B cell (primary cell): ENCODE measurements around the gene CREB3. TPM values are rescaled to one million over a fixed set of nuclear protein-coding genes. Genes with fewer than 3 reads are reported as not detected.

Experiments
- ATAC-seq: fragments of 200-7000 bp; cut with Tn5 transposase; one replicate; pipeline ENCODE4 v1.10.0; 2021; ENCODE audit warnings: low read depth, mild to moderate bottlenecking, moderate number of reproducible peaks, moderate library complexity
- CTCF ChIA-PET: fragments of 350-600 bp; sonication (Branson Sonifier 250); formaldehyde crosslinking; loops from one replicate; lab custom pipeline; 2021; ENCODE audit warnings: antibody characterized with exemption, inconsistent platforms; lab: Charles Lee
- POLR2A ChIA-PET: fragments of 350-600 bp; sonication (Branson Sonifier 250); formaldehyde crosslinking; loops from one replicate; lab custom pipeline; 2021; ENCODE audit warnings: antibody characterized with exemption; lab: Charles Lee
- DNase-seq: peaks from one replicate; pipeline ENCODE4 v3.0.0; 2013
- H2AFZ ChIP-seq: 2 replicates; pipeline ENCODE4 v1.6.1; 2012; ENCODE audit warnings: mild to moderate bottlenecking, low read depth, low read length; ENCODE audit not compliant: insufficient read depth, poor library complexity, severe bottlenecking
- H3K27ac ChIP-seq, 2 donors: 1 replicate in 1 of 2; 2 replicates in 1 of 2; pipeline ENCODE4 v1.5.1; 2012 to 2013; ENCODE audit warnings: low read length in 2 of 2, mild to moderate bottlenecking in 2 of 2, moderate library complexity in 1 of 2
- H3K27me3 ChIP-seq, 4 experiments: fragments of 200-600 bp in 1 of 4; sonication (generic) in 1 of 4; replicated peaks in 1 of 4; 1 replicate in 2 of 4; 2 replicates in 2 of 4; pipeline versions ENCODE4 v1.6.1 to v1.7.0; 2013 to 2016; ENCODE audit warnings: low read length in 3 of 4, mild to moderate bottlenecking in 2 of 4, mixed read lengths in 1 of 4, moderate library complexity in 1 of 4; ENCODE audit not compliant: insufficient read depth in 4 of 4, control insufficient read depth in 3 of 4; ENCODE audit errors: control extremely low read depth in 1 of 4
- H3K36me3 ChIP-seq, 2 experiments: replicated peaks in 1 of 2; 1 replicate in 1 of 2; 2 replicates in 1 of 2; pipeline versions ENCODE4 v1.6.1 to v1.7.1; 2013; ENCODE audit warnings: low read length in 1 of 2; ENCODE audit not compliant: insufficient read depth in 2 of 2, control insufficient read depth in 1 of 2; ENCODE audit errors: control extremely low read depth in 1 of 2, extremely low read depth in 1 of 2
- H3K4me1 ChIP-seq, 2 donors: fragments of 200-600 bp in 1 of 2; sonication (generic) in 1 of 2; 1 replicate in 1 of 2; 2 replicates in 1 of 2; pipeline versions ENCODE4 v1.5.1 to v1.6.1; 2013 to 2017; ENCODE audit warnings: low read length in 2 of 2; ENCODE audit not compliant: control insufficient read depth in 2 of 2, insufficient read depth in 2 of 2
- H3K4me2 ChIP-seq: replicated peaks from 2 replicates; pipeline ENCODE3; 2012; ENCODE audit warnings: mild to moderate bottlenecking, low read depth, low read length; ENCODE audit not compliant: poor library complexity, severe bottlenecking
- H3K4me3 ChIP-seq, 5 experiments: fragments of 200-600 bp in 1 of 5; sonication (generic) in 1 of 5; 1 replicate in 3 of 5; 2 replicates in 2 of 5; pipeline versions ENCODE4 v1.5.1 to v1.7.0; 2011 to 2016; ENCODE audit warnings: low read length in 4 of 5, mild to moderate bottlenecking in 4 of 5, low read depth in 2 of 5, control low read depth in 1 of 5, moderate library complexity in 1 of 5; ENCODE audit not compliant: insufficient read depth in 1 of 5; ENCODE audit errors: control extremely low read depth in 1 of 5, extremely low read depth in 1 of 5
- H3K79me2 ChIP-seq: fragments of 200-600 bp; sonication (generic); one replicate; pipeline ENCODE4 v1.6.0; 2016; ENCODE audit warnings: low read length; ENCODE audit not compliant: control insufficient read depth, insufficient read depth
- H3K9ac ChIP-seq: fragments of 200-600 bp; sonication (generic); 2 replicates; pipeline ENCODE4 v1.6.1; 2017; ENCODE audit warnings: mild to moderate bottlenecking, low read length, moderate library complexity
- H3K9me3 ChIP-seq, 3 donors: one replicate each; pipeline versions ENCODE4 v1.6.1 to v1.7.1; 2013; ENCODE audit warnings: low read length in 2 of 3; ENCODE audit not compliant: control insufficient read depth in 2 of 3, insufficient read depth in 1 of 3; ENCODE audit errors: control extremely low read depth in 1 of 3
- H4K20me1 ChIP-seq: 2 replicates; pipeline ENCODE4 v1.6.0; 2012; ENCODE audit warnings: mild to moderate bottlenecking, low read length; ENCODE audit not compliant: insufficient read depth, control insufficient read depth, poor library complexity, severe bottlenecking
- H3K27ac Mint-ChIP-seq: one replicate; pipeline ENCODE4 v1.8.0; 2021; ENCODE audit warnings: mixed read lengths
- H3K27me3 Mint-ChIP-seq: one replicate; pipeline ENCODE4 v1.8.0; 2021; ENCODE audit warnings: mixed read lengths
- H3K4me1 Mint-ChIP-seq: one replicate; pipeline ENCODE4 v1.8.0; 2021; ENCODE audit warnings: mixed read lengths
- H3K4me3 Mint-ChIP-seq: one replicate; pipeline ENCODE4 v1.8.0; 2021; ENCODE audit warnings: mixed read lengths
- H3K9me3 Mint-ChIP-seq: one replicate; pipeline ENCODE4 v1.8.0; 2022; ENCODE audit warnings: mixed read lengths; ENCODE audit not compliant: insufficient read depth
- CTCF ChIP-seq: fragments of 200-600 bp; IDR thresholded peaks from one replicate; pipeline ENCODE4 v1.8.0; 2022; ENCODE audit warnings: antibody characterized with exemption, mild to moderate bottlenecking
- EZH2 ChIP-seq: IDR thresholded peaks from 2 replicates; pipeline ENCODE4 v1.6.1; 2012; ENCODE audit warnings: borderline replicate concordance, low read depth, mild to moderate bottlenecking, moderate library complexity, low read length; ENCODE audit not compliant: insufficient read depth, poor library complexity, severe bottlenecking
- WGBS: methylation state at CpG from one replicate; pipeline ENCODE4 v1.1.5; 2013; ENCODE audit warnings: missing lambda C conversion rate; ENCODE audit not compliant: insufficient coverage; 5-methylcytosine and 5-hydroxymethylcytosine counted together
- intact Hi-C: fragments of 100-400 bp; cut with micrococcal nuclease; formaldehyde crosslinking; loops from one replicate; pipeline ENCODE4 v1.10.0; 2022
- polyA plus RNA-seq: library from polyadenylated mRNA; depleted of rRNA; stranded (reverse); fragments of >200 nt; gene quantifications from 2 replicates; pipeline ENCODE4 v1.2.3, GENCODE V29; 2012
- total RNA-seq, 2 donors: library from RNA; stranded (reverse); fragments of 120-200 nt in 1 of 2; gene quantifications; 1 replicate in 1 of 2; 2 replicates in 1 of 2; pipeline versions ENCODE4 v1.2.3 to v1.2.4, GENCODE V29; 2013 to 2022

Gene CREB3
- total and polyA plus RNA-seq, 2 donors (not counting 1 experiment from before 2014, with no cell fraction given), result 12.3 to 20.7 TPM

DNA sequence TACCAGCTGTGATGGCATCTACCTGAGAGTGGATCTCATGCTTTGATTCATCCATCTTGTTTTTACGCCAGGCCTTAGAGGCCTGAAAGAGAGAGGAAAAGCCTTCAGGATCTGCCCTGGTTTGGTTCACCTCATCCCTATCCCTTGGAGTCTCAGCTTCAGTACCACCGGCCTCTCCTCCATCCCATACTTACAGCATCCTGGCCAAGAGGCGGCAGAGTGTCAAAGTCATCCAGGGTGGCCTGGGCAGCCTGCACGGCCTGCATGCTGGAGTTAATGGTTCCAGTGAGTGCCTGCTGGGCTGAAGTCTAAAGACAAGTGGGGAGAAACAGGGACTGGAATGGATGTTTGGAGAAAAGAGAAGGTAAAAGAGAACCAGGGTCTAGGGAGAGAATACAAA is 12.9 kb upstream of the CREB3 start:
- Histone ChIP-seq H3K4me2 (peak overlapping the region; percentile 56), H4K20me1 (peaks cover 45% of the 10 kb centered on the region), H3K27me3 (no peaks in the 10 kb centered on the region), H3K27ac (peak overlapping the region; percentile 61 to 88), H3K4me1 (peaks cover 16 to 24% of the 10 kb centered on the region in 2 donors), H3K4me3 (no peak overlapping the region), H2AFZ (no peak overlapping the region), H3K9me3 (no peaks in the 10 kb centered on the region), H3K36me3 (peaks cover 16 to 96% of the 10 kb centered on the region in 2 experiments), H3K79me2 (peaks cover 39% of the 10 kb centered on the region), H3K9ac (no peak overlapping the region)
- Mint-ChIP-seq H3K27ac (peak overlapping the region; percentile 86), H3K27me3 (no peaks in the 10 kb centered on the region), H3K4me3 (peak overlapping the region; percentile 29), H3K9me3 (no peaks in the 10 kb centered on the region), H3K4me1 (peaks cover 26% of the 10 kb centered on the region)
- intact Hi-C loops, result loop anchor here (1.0 to 2.0 kb wide), 6 partner anchors 13 to 115 kb away; partner anchors contain the start of genes CCDC107, CD72, CREB3 and RMRP
- POLR2A ChIA-PET, result interaction anchor here (0.5 to 3.5 kb wide), 6 partner anchors 11 to 115 kb away, joined by 3 to 21 read pairs (median 6); partner anchors contain the start of genes CCDC107, CREB3, RMRP and TLN1
- DNase-seq, result no peak
- WGBS, result 83% methylated on average over 1 of the region's 4 CpGs
- CTCF ChIA-PET, result interaction anchor here (0.7 to 20.4 kb wide), 4 partner anchors 12 to 115 kb away, joined by 3 to 195 read pairs (median 16); partner anchors contain the start of genes ARHGEF39, CREB3, TLN1 and TPM2
- TF ChIP-seq CTCF (no peak), EZH2 (no peak)
- no peak for ATAC-seq

- no peak overlapping the region for H2AFZ ChIP-seq
- H3K4me1 ChIP-seq, result peaks cover 38 to 41% of the 10 kb centered on the region in 2 donors
- H4K20me1 ChIP-seq, result peaks cover 58% of the 10 kb centered on the region
- Mint-ChIP-seq H3K27ac (no peak overlapping the region), H3K9me3 (no peaks in the 10 kb centered on the region), H3K27me3 (no peaks in the 10 kb centered on the region), H3K4me1 (peaks cover 22% of the 10 kb centered on the region), H3K4me3 (no peak overlapping the region)
- H3K9me3 ChIP-seq, result no peaks in the 10 kb centered on the region
- no peak for ATAC-seq
- intact Hi-C loops, result no loop called here
- H3K79me2 ChIP-seq, result peaks cover 38% of the 10 kb centered on the region
- TF ChIP-seq EZH2, result no peak
- no peak for TF ChIP-seq CTCF
- WGBS, result 100% methylated on average over 1 of the region's 2 CpGs
- no peak for DNase-seq
- H3K4me3 ChIP-seq, result no peak overlapping the region
- H3K36me3 ChIP-seq, result peaks cover 17 to 88% of the 10 kb centered on the region in 2 experiments
- no peak overlapping the region for H3K9ac ChIP-seq
- ChIA-PET CTCF (interaction anchor here (0.5 to 20.4 kb wide), 4 partner anchors 8 to 105 kb away, joined by 3 to 195 read pairs (median 14); partner anchors contain the start of genes CREB3, TLN1 and TPM2), POLR2A (no interaction called here)
- H3K27ac ChIP-seq, result no peak overlapping the region
- no peaks in the 10 kb centered on the region for H3K27me3 ChIP-seq
- H3K4me2 ChIP-seq, result no peak overlapping the region
These were observed 9.0 kb upstream of the CREB3 start for GRCh38 chr9:35723426-35723825.
